NB4 (cell line): ENCODE measurements around the gene PAM.

Experiments used
- DNase-seq: peaks from one replicate; pipeline ENCODE4 v3.0.0; 2010; ENCODE audit warnings: low read depth
- H3K4me3 ChIP-seq: one replicate; pipeline ENCODE4 v1.5.1; 2011; ENCODE audit warnings: mild to moderate bottlenecking, low read depth, low read length, moderate library complexity
- CTCF ChIP-seq: IDR thresholded peaks from one replicate; pipeline ENCODE4 v1.5.1; 2012; ENCODE audit warnings: low read depth, low read length
- MAX ChIP-seq: IDR thresholded peaks from 2 replicates; pipeline ENCODE4 v1.6.1; 2011; ENCODE audit warnings: low read depth, low read length
- MYC ChIP-seq: IDR thresholded peaks from 2 replicates; pipeline ENCODE4 v1.6.1; 2011; ENCODE audit warnings: low read depth, low read length
- POLR2A ChIP-seq: IDR thresholded peaks from 2 replicates; pipeline ENCODE4 v1.6.1; 2011; ENCODE audit warnings: mild to moderate bottlenecking; ENCODE audit not compliant: insufficient read length; ENCODE audit errors: extremely low read depth

PAM gene

GRCh38 chr5:102922799-102923477 is 167.8 kb downstream of the PAM start:
- TF ChIP-seq MYC (no peak), MAX (no peak), POLR2A (no peak), CTCF (no peak)
- H3K4me3 ChIP-seq, result no peak overlapping the region
- no peak for DNase-seq

- no peak overlapping the region for H3K4me3 ChIP-seq
- no peak for DNase-seq
- TF ChIP-seq MYC (no peak), CTCF (no peak), MAX (no peak), POLR2A (no peak)
Observed at GRCh38 chr5:102924963-102925362, 169.9 kb downstream of the PAM start.

GRCh38 chr5:102927007-102927406 is 171.9 kb downstream of the PAM start:
- H3K4me3 ChIP-seq, result no peak overlapping the region
- TF ChIP-seq MAX (no peak), CTCF (no peak), POLR2A (no peak), MYC (no peak)
- no peak for DNase-seq

GRCh38 chr5:102930244-102930643 is 175.1 kb downstream of the PAM start:
- no peak for TF ChIP-seq MYC
- TF ChIP-seq MAX, result no peak
- TF ChIP-seq POLR2A, result no peak
- TF ChIP-seq CTCF, result no peak
- no peak overlapping the region for H3K4me3 ChIP-seq
- no peak for DNase-seq

GRCh38 chr5:102931085-102931725 is 176.1 kb downstream of the PAM start:
- no peak overlapping the region for H3K4me3 ChIP-seq
- no peak for DNase-seq
- no peak for TF ChIP-seq CTCF
- TF ChIP-seq MYC, result no peak
- TF ChIP-seq POLR2A, result no peak
- TF ChIP-seq MAX, result no peak

GRCh38 chr5:102932781-102933180 is 177.7 kb downstream of the PAM start:
- no peak for DNase-seq
- no peak overlapping the region for H3K4me3 ChIP-seq
- no peak for TF ChIP-seq CTCF
- no peak for TF ChIP-seq POLR2A
- no peak for TF ChIP-seq MYC
- no peak for TF ChIP-seq MAX
